Measurements from ENCODE around the gene DBH. TPM values are rescaled to one million over a fixed set of nuclear protein-coding genes. Genes with fewer than 3 reads are reported as not detected.
A peak's percentile ranks its signal among the peaks of the same experiment; 100 is the strongest.

Gene DBH
- total and polyA plus RNA-seq, 12 donors = 0.24 to 234 (median 19.6) TPM; not detected in 1

- Histone ChIP-seq H3K27ac (peak overlapping the region in 1 of 5 donors; percentile 52), H3K4me3 (no peak overlapping the region), H3K4me1 (replicated peaks in 1 of 2) (peaks cover 0 to 11% of the 10 kb centered on the region in 2 donors), H3K36me3 (replicated peaks in 1 of 2) (no peaks in the 10 kb centered on the region), H3K27me3 (no peaks in the 10 kb centered on the region), H3K9me3 (replicated peaks in 1 of 3) (no peaks in the 10 kb centered on the region)
- WGBS, 4 donors = 67 to 72% (median 70%) methylated on average over 8 of the region's 8 CpGs
- no peak for TF ChIP-seq POLR2A (IDR thresholded peaks at IDR 0.05)
- TF ChIP-seq, protein P1, sequence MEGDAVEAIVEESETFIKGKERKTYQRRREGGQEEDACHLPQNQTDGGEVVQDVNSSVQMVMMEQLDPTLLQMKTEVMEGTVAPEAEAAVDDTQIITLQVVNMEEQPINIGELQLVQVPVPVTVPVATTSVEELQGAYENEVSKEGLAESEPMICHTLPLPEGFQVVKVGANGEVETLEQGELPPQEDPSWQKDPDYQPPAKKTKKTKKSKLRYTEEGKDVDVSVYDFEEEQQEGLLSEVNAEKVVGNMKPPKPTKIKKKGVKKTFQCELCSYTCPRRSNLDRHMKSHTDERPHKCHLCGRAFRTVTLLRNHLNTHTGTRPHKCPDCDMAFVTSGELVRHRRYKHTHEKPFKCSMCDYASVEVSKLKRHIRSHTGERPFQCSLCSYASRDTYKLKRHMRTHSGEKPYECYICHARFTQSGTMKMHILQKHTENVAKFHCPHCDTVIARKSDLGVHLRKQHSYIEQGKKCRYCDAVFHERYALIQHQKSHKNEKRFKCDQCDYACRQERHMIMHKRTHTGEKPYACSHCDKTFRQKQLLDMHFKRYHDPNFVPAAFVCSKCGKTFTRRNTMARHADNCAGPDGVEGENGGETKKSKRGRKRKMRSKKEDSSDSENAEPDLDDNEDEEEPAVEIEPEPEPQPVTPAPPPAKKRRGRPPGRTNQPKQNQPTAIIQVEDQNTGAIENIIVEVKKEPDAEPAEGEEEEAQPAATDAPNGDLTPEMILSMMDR (IDR thresholded peaks at IDR 0.05) = no peak
- DNase-seq = no peak
- intact Hi-C loops (cut with DNase I) = no loop called here
These were observed 1.9 kb downstream of the DBH start for GRCh38 chr9:133638076-133638475.

GRCh38 chr9:133638711-133639110 is 2.5 kb downstream of the DBH start:
- Histone ChIP-seq H3K36me3 (replicated peaks in 1 of 2) (no peaks in the 10 kb centered on the region), H3K27ac (peak overlapping the region in 1 of 5 donors; percentile 52), H3K4me3 (no peak overlapping the region), H3K9me3 (replicated peaks in 1 of 3) (no peaks in the 10 kb centered on the region), H3K4me1 (replicated peaks in 1 of 2) (peaks cover 0 to 9% of the 10 kb centered on the region in 2 donors), H3K27me3 (no peaks in the 10 kb centered on the region)
- TF ChIP-seq, protein P1 (IDR thresholded peaks at IDR 0.05) = no peak
- TF ChIP-seq POLR2A (IDR thresholded peaks at IDR 0.05) = no peak
- DNase-seq = no peak
- WGBS, 4 donors = 54 to 80% (median 58%) methylated on average over 2 to 8 of the region's 8 CpGs
- intact Hi-C loops (cut with DNase I) = no loop called here

DNA sequence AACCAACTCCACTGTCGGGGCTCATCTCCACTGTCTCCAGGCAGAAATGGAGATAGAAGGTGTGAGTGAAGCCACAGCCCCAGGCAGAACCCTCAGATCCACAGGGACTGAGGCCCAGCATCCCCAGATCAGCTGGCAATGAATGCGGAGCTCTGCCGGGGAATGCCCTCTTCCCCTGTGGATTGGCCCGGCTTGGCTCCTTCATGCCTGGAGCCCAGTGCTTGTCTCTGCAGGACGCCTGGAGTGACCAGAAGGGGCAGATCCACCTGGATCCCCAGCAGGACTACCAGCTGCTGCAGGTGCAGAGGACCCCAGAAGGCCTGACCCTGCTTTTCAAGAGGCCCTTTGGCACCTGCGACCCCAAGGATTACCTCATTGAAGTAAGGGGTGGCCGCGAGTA is 3.5 kb downstream of the DBH start:
- intact Hi-C loops (cut with DNase I) = loop anchor here in 1 of 2 donors (10.0 kb wide), 1 partner anchor 1905 kb away; the partner anchor contains the start of gene OBP2A
- 67 to 86% (median 81%) methylated on average over 1 to 8 of the region's 8 CpGs for WGBS, 4 donors
- Histone ChIP-seq H3K4me1 (replicated peaks in 1 of 2) (no peaks in the 10 kb centered on the region), H3K36me3 (replicated peaks in 1 of 2) (no peaks in the 10 kb centered on the region), H3K4me3 (no peak overlapping the region), H3K9me3 (replicated peaks in 1 of 3) (no peaks in the 10 kb centered on the region), H3K27me3 (no peaks in the 10 kb centered on the region), H3K27ac (peak overlapping the region in 1 of 5 donors; percentile 30)
- TF ChIP-seq POLR2A (IDR thresholded peaks at IDR 0.05) = no peak
- TF ChIP-seq, protein P1 (IDR thresholded peaks at IDR 0.05) = no peak
- DNase-seq = no peak

- no peaks in the 10 kb centered on the region for H3K27me3 ChIP-seq
- intact Hi-C loops (cut with DNase I) = loop anchor here in 1 of 2 donors (10.0 kb wide), 1 partner anchor 1905 kb away; the partner anchor contains the start of gene OBP2A
- no peaks in the 10 kb centered on the region for H3K36me3 ChIP-seq (replicated peaks in 1 of 2)
- peak overlapping the region in 1 of 5 donors; percentile 41 for H3K27ac ChIP-seq
- no peaks in the 10 kb centered on the region for H3K9me3 ChIP-seq (replicated peaks in 1 of 3)
- DNase-seq = no peak
- no peak overlapping the region for H3K4me3 ChIP-seq
- WGBS, 4 donors = 78 to 84% (median 83%) methylated on average over 4 to 7 of the region's 7 CpGs
- no peak for TF ChIP-seq POLR2A (IDR thresholded peaks at IDR 0.05)
- TF ChIP-seq, protein P1 (IDR thresholded peaks at IDR 0.05) = no peak
- no peaks in the 10 kb centered on the region for H3K4me1 ChIP-seq (replicated peaks in 1 of 2)
These were observed 4.0 kb downstream of the DBH start for GRCh38 chr9:133640160-133640559.

Data from adrenal gland (tissue), 12 donors.